Measurements from ENCODE around the gene FARS2. TPM values are rescaled to one million over a fixed set of nuclear protein-coding genes. Genes with fewer than 3 reads are reported as not detected.

FARS2 gene
- polyA plus RNA-seq, 2 of the 4 experiments (the other 2 are of a cell fraction): 12.9 to 17.5 TPM

GRCh38 chr6:5403076-5403475, 141.8 kb downstream of the FARS2 start:
- H3K4me1 ChIP-seq: no peaks in the 10 kb centered on the region
- no peaks in the 10 kb centered on the region for H3K9me3 ChIP-seq
- no peak overlapping the region for H3K4me2 ChIP-seq
- ATAC-seq (no peak), FAIRE-seq (no peak), DNase-seq (ENCODE audit: low read depth in 1 of 2, low spot score in 1 of 2) (no peak)
- ChIA-PET CTCF (no interaction called here), POLR2A (no interaction called here)
- no peak overlapping the region for H3K4me3 ChIP-seq
- H3K27ac ChIP-seq: no peak overlapping the region
- WGBS (ENCODE audit: missing lambda C conversion rate): 80% methylated on average over 3 of the region's 3 CpGs
- TF ChIP-seq POLR2A (IDR thresholded peaks at IDR 0.05; ENCODE audit: low read length): no peak
- no peak for TF ChIP-seq HOXB5 (CRISPR knock-in tag; IDR thresholded peaks at IDR 0.05)
- TF ChIP-seq PBX3 (IDR thresholded peaks at IDR 0.05): no peak
- TF ChIP-seq RCOR1 (IDR thresholded peaks at IDR 0.05; ENCODE audit: low read depth, low read length): no peak
- TF ChIP-seq MAZ (IDR thresholded peaks at IDR 0.05; ENCODE audit: borderline replicate concordance, low read depth, low read length): no peak
- TF ChIP-seq HDAC2 (IDR thresholded peaks at IDR 0.05): no peak
- TF ChIP-seq HOXA7 (CRISPR knock-in tag; IDR thresholded peaks at IDR 0.05): no peak
- TF ChIP-seq CHD2 (IDR thresholded peaks at IDR 0.05; ENCODE audit: low read length, partially characterized antibody): no peak
- no peak for TF ChIP-seq TFCP2L1 (CRISPR knock-in tag; IDR thresholded peaks at IDR 0.05)
- TF ChIP-seq ELK1 (IDR thresholded peaks at IDR 0.05; ENCODE audit: low read depth, low read length): no peak
- TF ChIP-seq SREBF2 (IDR thresholded peaks at IDR 0.05): no peak
- TF ChIP-seq KDM5A (IDR thresholded peaks at IDR 0.05): no peak
- no peak for TF ChIP-seq MYC (IDR thresholded peaks at IDR 0.05; ENCODE audit: borderline replicate concordance, low read length)
- no peak for TF ChIP-seq HMGXB4 (CRISPR knock-in tag; IDR thresholded peaks at IDR 0.05; ENCODE audit: borderline replicate concordance)
- no peak for TF ChIP-seq REST (IDR thresholded peaks at IDR 0.05)
- no peak for TF ChIP-seq ATOH8 (CRISPR knock-in tag; IDR thresholded peaks at IDR 0.05; ENCODE audit: low read depth)
- no peak for TF ChIP-seq ZNF302 (CRISPR knock-in tag; IDR thresholded peaks at IDR 0.05)
- TF ChIP-seq HEYL (CRISPR knock-in tag; IDR thresholded peaks at IDR 0.05): no peak

- H3K27ac ChIP-seq: no peak overlapping the region
- ATAC-seq (no peak), DNase-seq (ENCODE audit: low read depth in 1 of 2, low spot score in 1 of 2) (no peak), FAIRE-seq (no peak)
- H3K4me2 ChIP-seq: no peak overlapping the region
- no peak overlapping the region for H3K4me3 ChIP-seq
- CTCF ChIA-PET: no interaction called here
- H3K4me1 ChIP-seq: no peaks in the 10 kb centered on the region
- POLR2A ChIA-PET: no interaction called here
- no peaks in the 10 kb centered on the region for H3K9me3 ChIP-seq
- no peak for TF ChIP-seq MAZ (IDR thresholded peaks at IDR 0.05; ENCODE audit: borderline replicate concordance, low read depth, low read length)
- TF ChIP-seq EHMT2 (IDR thresholded peaks at IDR 0.05; ENCODE audit: low read depth): no peak
- TF ChIP-seq NR3C1 (IDR thresholded peaks at IDR 0.05): no peak
- no peak for TF ChIP-seq EHF (CRISPR knock-in tag; IDR thresholded peaks at IDR 0.05)
- TF ChIP-seq ZC3H11A (IDR thresholded peaks at IDR 0.05): no peak
- TF ChIP-seq POLR2A (IDR thresholded peaks at IDR 0.05; ENCODE audit: low read length): no peak
- no peak for TF ChIP-seq CTCF (IDR thresholded peaks at IDR 0.05)
- no peak for TF ChIP-seq BCL3 (IDR thresholded peaks at IDR 0.05)
- no peak for TF ChIP-seq HMGXB4 (CRISPR knock-in tag; IDR thresholded peaks at IDR 0.05; ENCODE audit: borderline replicate concordance)
- TF ChIP-seq MAFK (IDR thresholded peaks at IDR 0.05; ENCODE audit: partially characterized antibody): no peak
Measured at GRCh38 chr6:5403609-5404008, 142.3 kb downstream of the FARS2 start.

All from A549 (cell line).